KMS-11 (cell line): ENCODE measurements around the gene NDUFB7.
"Not testable (repeated sequence)": the region's sequence is repeated elsewhere in the genome, so short reads cannot be mapped to it uniquely, and the experiment has no call there.

Experiments used
- H2AFZ ChIP-seq: fragments of 200-600 bp; sonication (generic); 2 replicates; pipeline ENCODE4 v1.6.1; 2016; ENCODE audit warnings: antibody characterized with exemption, mixed run types, low read depth
- H3K27ac ChIP-seq: fragments of 200-600 bp; sonication (generic); 2 replicates; pipeline ENCODE4 v1.6.1; 2016; ENCODE audit warnings: mild to moderate bottlenecking, mixed run types
- H3K27me3 ChIP-seq: fragments of 200-600 bp; sonication (generic); 2 replicates; pipeline ENCODE4 v1.6.1; 2017; ENCODE audit warnings: mild to moderate bottlenecking, low read depth, mixed run types, moderate library complexity; ENCODE audit not compliant: insufficient read depth
- H3K36me3 ChIP-seq: fragments of 200-600 bp; sonication (generic); 2 replicates; pipeline ENCODE4 v1.6.1; 2017; ENCODE audit warnings: mild to moderate bottlenecking, mixed run types; ENCODE audit not compliant: insufficient read depth
- H3K4me1 ChIP-seq: fragments of 200-600 bp; sonication (generic); 2 replicates; pipeline ENCODE4 v1.6.1; 2016; ENCODE audit warnings: mild to moderate bottlenecking, low read depth, mixed run types; ENCODE audit not compliant: poor library complexity, severe bottlenecking
- H3K4me2 ChIP-seq: fragments of 200-600 bp; sonication (generic); 2 replicates; pipeline ENCODE4 v1.7.0; 2016; ENCODE audit warnings: mild to moderate bottlenecking, mixed run types
- H3K4me3 ChIP-seq: fragments of 200-600 bp; sonication (generic); IDR thresholded peaks from 2 replicates; pipeline ENCODE4 v1.6.1; 2017; ENCODE audit warnings: low read depth, low read length, mixed read lengths; ENCODE audit not compliant: insufficient read depth
- H3K79me2 ChIP-seq: fragments of 200-600 bp; sonication (generic); 2 replicates; pipeline ENCODE4 v1.6.1; 2016; ENCODE audit warnings: low read depth, mixed run types; ENCODE audit not compliant: insufficient read depth
- H3K9ac ChIP-seq: fragments of 200-600 bp; sonication (generic); 2 replicates; pipeline ENCODE4 v1.6.1; 2016; ENCODE audit warnings: mild to moderate bottlenecking, mixed run types
- H4K20me1 ChIP-seq: fragments of 200-600 bp; sonication (generic); 2 replicates; pipeline ENCODE4 v1.6.1; 2016; ENCODE audit warnings: mild to moderate bottlenecking, mixed run types; ENCODE audit not compliant: insufficient read depth
- CTCF ChIP-seq: fragments of 200-600 bp; sonication (generic); conservative IDR thresholded peaks from 2 replicates; pipeline ENCODE4 v1.6.1; 2017; ENCODE audit warnings: low read depth, mild to moderate bottlenecking, antibody characterized with exemption, low read length, moderate library complexity, mixed read lengths

The NDUFB7 gene

DNA sequence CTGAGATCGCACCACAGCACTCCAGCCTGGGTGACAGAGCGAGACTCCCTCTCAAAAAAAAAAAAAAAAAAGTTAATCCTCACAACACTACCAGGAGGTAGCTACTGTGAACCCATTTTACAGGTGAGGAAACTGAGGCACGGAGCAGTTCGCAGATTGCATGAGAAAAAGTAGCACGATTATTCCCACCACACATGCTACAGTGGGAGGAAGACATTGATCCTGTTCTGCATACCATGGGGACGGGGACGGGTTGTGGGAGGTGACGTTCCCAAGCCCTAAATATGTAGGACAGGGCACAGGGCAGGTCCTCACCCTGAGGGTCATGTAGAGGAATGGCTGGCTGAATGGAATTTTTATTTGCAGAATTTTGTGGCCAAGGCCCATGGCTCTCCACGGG is 34.8 kb upstream of the NDUFB7 start:
- Histone ChIP-seq H4K20me1 (no peaks in the 10 kb centered on the region), H3K4me3 (no peak overlapping the region), H2AFZ (no peak overlapping the region), H3K27ac (no peak overlapping the region), H3K79me2 (no peaks in the 10 kb centered on the region), H3K4me2 (no peak overlapping the region), H3K27me3 (peaks cover 11% of the 10 kb centered on the region; the same call in 1 of the 2 replicates), H3K36me3 (no peaks in the 10 kb centered on the region), H3K9ac (no peak overlapping the region), H3K4me1 (no peaks in the 10 kb centered on the region)
- TF ChIP-seq CTCF, result no peak

GRCh38 chr19:14603990-14604387 is 32.1 kb upstream of the NDUFB7 start:
- Histone ChIP-seq H2AFZ (no peak overlapping the region), H3K4me1 (no peaks in the 10 kb centered on the region), H3K79me2 (no peaks in the 10 kb centered on the region), H3K4me2 (no peak overlapping the region), H3K4me3 (no peak overlapping the region), H3K9ac (no peak overlapping the region), H3K27me3 (peaks cover 9% of the 10 kb centered on the region; the same call in 1 of the 2 replicates), H3K36me3 (no peaks in the 10 kb centered on the region), H3K27ac (no peak overlapping the region), H4K20me1 (no peaks in the 10 kb centered on the region)
- TF ChIP-seq CTCF, result no peak

DNA sequence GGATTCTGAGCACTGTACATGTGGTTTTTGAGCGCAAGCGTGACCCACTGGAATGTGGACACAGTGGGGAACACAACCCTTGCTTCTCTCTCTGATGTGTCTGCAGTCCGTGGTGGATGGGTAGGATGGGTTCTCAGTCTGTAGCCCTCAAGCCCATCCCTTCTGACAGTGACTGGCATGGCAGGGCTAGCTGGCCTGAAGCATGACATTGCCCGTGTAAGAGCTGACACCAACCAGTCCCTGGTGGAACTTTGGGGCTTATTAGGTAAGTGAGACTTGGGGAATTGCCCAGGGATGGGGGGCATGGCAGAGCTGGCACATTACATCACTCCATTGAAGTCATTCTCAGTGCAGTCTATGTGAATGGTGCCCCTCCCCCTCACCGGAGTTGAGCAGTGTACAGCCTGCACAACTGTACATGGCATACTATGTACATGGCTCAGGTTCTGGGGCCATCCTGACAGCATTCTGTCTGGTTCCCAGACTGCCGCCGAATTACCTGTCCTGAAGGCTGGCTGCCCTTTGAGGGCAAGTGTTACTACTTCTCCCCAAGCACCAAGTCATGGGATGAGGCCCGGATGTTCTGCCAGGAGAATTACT is 27.8 kb upstream of the NDUFB7 start:
- Histone ChIP-seq H2AFZ (no peak overlapping the region), H3K27me3 (peaks cover 2% of the 10 kb centered on the region; the same call in 1 of the 2 replicates), H3K27ac (no peak overlapping the region), H3K4me3 (no peak overlapping the region), H3K4me2 (no peak overlapping the region), H3K79me2 (no peaks in the 10 kb centered on the region), H3K4me1 (no peaks in the 10 kb centered on the region), H3K36me3 (no peaks in the 10 kb centered on the region), H4K20me1 (no peaks in the 10 kb centered on the region), H3K9ac (no peak overlapping the region)
- no peak for TF ChIP-seq CTCF

DNA sequence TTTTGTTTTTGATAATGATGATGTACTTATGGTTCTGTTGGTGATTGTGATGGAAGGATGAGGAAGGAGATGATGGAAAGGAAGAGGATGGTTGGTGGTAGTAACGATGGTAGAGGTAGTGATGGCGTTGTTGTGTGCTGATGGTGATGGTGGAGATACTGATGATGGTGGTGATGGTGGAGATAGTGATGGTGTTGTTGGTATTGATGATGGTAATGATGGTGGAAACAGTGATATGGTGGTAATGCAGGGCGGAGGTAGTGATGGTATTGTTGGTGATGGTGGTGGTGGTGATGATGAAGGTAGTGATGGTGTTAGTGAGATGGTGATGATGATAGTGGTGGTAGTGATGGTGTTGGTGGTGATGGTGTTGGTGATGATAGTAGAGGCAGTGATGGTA is 23.7 kb upstream of the NDUFB7 start:
- Histone ChIP-seq H4K20me1 (no peaks in the 10 kb centered on the region), H3K36me3 (no peaks in the 10 kb centered on the region), H3K27me3 (peaks cover 6% of the 10 kb centered on the region; the same call in 1 of the 2 replicates), H3K4me1 (no peaks in the 10 kb centered on the region), H2AFZ (no peak overlapping the region), H3K27ac (no peak overlapping the region), H3K4me3 (no peak overlapping the region), H3K79me2 (no peaks in the 10 kb centered on the region), H3K9ac (no peak overlapping the region), H3K4me2 (no peak overlapping the region)
- TF ChIP-seq CTCF, result no peak

DNA sequence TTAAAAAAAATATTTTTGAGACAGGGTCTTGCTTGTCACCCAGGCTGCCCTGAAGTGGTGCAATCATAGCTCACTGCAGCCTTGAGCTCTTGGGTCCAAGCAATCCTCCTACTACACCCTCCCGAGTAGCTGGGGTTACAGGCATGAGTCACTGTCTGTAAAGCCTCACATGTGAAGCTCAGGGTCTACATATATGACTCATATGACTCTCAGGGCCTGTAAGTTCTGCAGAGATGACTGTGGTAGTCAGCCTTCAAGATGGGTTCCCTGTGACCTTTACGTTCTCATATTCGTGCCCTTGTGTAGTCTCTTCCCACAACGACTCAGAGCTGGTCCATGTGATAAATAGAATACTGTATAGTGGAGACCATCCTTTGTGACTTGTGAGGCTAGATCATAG is 17.6 kb upstream of the NDUFB7 start:
- H3K9ac ChIP-seq, H2AFZ ChIP-seq, H3K4me2 ChIP-seq, H3K79me2 ChIP-seq, H3K27ac ChIP-seq, H3K4me1 ChIP-seq, H3K36me3 ChIP-seq, H4K20me1 ChIP-seq, H3K4me3 ChIP-seq, H3K27me3 ChIP-seq: not testable (repeated sequence)

GRCh38 chr19:14585187-14585586 is 13.3 kb upstream of the NDUFB7 start:
- H3K4me2 ChIP-seq, H4K20me1 ChIP-seq, H3K9ac ChIP-seq, H3K27ac ChIP-seq, H3K27me3 ChIP-seq, H3K36me3 ChIP-seq, H3K4me3 ChIP-seq, H3K79me2 ChIP-seq, H3K4me1 ChIP-seq, H2AFZ ChIP-seq: not testable (repeated sequence)

DNA sequence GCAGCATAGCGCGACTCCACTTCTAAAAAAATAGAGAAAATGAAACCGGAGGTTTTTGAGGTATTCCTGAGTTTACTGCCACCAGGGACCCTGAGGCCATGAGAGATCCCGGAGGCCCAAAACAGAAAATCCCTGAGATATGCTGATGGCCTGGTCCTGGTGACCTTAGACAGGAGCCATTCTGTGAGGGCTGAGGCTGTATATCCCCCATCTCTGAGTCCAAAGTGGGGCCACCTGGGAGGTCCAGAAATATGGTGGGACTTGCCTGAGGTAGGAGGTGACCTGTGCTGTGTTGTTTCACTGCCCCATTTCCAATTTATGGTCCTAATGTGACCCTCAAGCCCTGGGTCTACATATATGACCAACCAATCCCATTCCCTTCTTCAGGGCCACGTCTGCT is 12.5 kb upstream of the NDUFB7 start:
- H2AFZ ChIP-seq, H3K9ac ChIP-seq, H4K20me1 ChIP-seq, H3K79me2 ChIP-seq, H3K27ac ChIP-seq, H3K27me3 ChIP-seq, H3K4me3 ChIP-seq, H3K36me3 ChIP-seq, H3K4me2 ChIP-seq, H3K4me1 ChIP-seq: not testable (repeated sequence)
